Left lung (tissue), 10 donors: ENCODE results near the gene NR0B1. TPM values are rescaled to one million over a fixed set of nuclear protein-coding genes. Genes with fewer than 3 reads are reported as not detected.

Experiments
- ATAC-seq: fragments of 200-7000 bp; cut with Tn5 transposase; one replicate; pipeline ENCODE4 v1.9.1; 2020; ENCODE audit warnings: moderate library complexity
- DNase-seq, 4 donors: peaks; one replicate each; pipeline ENCODE4 v3.0.0-alpha.2; 2013 to 2020
- H3K27ac ChIP-seq, 2 donors: fragments of 200-600 bp; sonication (generic) in 1 of 2; one replicate each; pipeline versions ENCODE4 v1.5.0 to v1.8.0; 2020 to 2021
- H3K27me3 ChIP-seq, 2 donors: fragments of 200-600 bp; sonication (generic) in 1 of 2; one replicate each; pipeline versions ENCODE4 v1.5.0 to v1.8.0; 2020 to 2021
- H3K36me3 ChIP-seq, 2 donors: fragments of 200-600 bp; sonication (generic) in 1 of 2; one replicate each; pipeline versions ENCODE4 v1.5.0 to v1.8.0; 2020 to 2021
- H3K4me1 ChIP-seq, 2 donors: fragments of 200-600 bp; one replicate each; pipeline ENCODE4 v1.8.0; 2021
- H3K4me3 ChIP-seq, 2 donors: fragments of 200-600 bp; sonication (generic) in 1 of 2; one replicate each; pipeline versions ENCODE4 v1.5.0 to v1.8.0; 2020 to 2021; ENCODE audit warnings: mild to moderate bottlenecking in 1 of 2
- H3K9me3 ChIP-seq, 2 donors: fragments of 200-600 bp; sonication (generic) in 1 of 2; one replicate each; pipeline versions ENCODE4 v1.5.0 to v1.8.0; 2020 to 2021
- CTCF ChIP-seq, 2 donors: fragments of 200-600 bp; sonication (generic) in 1 of 2; IDR thresholded peaks; one replicate each; pipeline versions ENCODE4 v1.5.0 to v1.8.0; 2021; ENCODE audit warnings: antibody characterized with exemption in 2 of 2
- intact Hi-C, 2 donors: fragments of 100-400 bp; cut with DNase I; formaldehyde crosslinking; loops; one replicate each; pipeline versions ENCODE4 v1.11.2 to v1.14.2; 2022
- polyA plus RNA-seq, 6 donors: library from polyadenylated mRNA; unstranded; fragments of 120-200 nt; gene quantifications; one replicate each; pipeline ENCODE4 v1.2.1, GENCODE V29; 2013; ENCODE audit not compliant: insufficient read length in 6 of 6
- total RNA-seq, 2 donors: library from RNA; stranded (reverse); fragmentation: NEBNext Ultra II Directional; extraction: Animal tissue kit (Norgen Biotek cat#: 25700); gene quantifications; one replicate each; pipeline ENCODE4 v1.2.1, GENCODE V29; 2021
- donor health status: DM: no; HTN: yes; CAD: no.
- donor health status: DM: no; HTN: no; CAD: no.

The NR0B1 gene
- total and polyA plus RNA-seq, 8 donors = 0.15 to 1.3 (median 0.34) TPM; not detected in 4

GRCh38 chrX:30317308-30317707, 8.1 kb upstream of the NR0B1 start:
- Histone ChIP-seq H3K27me3 (no peaks in the 10 kb centered on the region), H3K4me3 (no peak overlapping the region), H3K36me3 (no peaks in the 10 kb centered on the region), H3K9me3 (no peaks in the 10 kb centered on the region), H3K4me1 (no peaks in the 10 kb centered on the region), H3K27ac (no peak overlapping the region)
- no peak for ATAC-seq
- no peak for DNase-seq
- intact Hi-C loops = no loop called here
- no peak for TF ChIP-seq CTCF (IDR thresholded peaks at IDR 0.05)

GRCh38 chrX:30313322-30313721, 4.1 kb upstream of the NR0B1 start:
- Histone ChIP-seq H3K9me3 (no peaks in the 10 kb centered on the region), H3K27ac (no peak overlapping the region), H3K36me3 (no peaks in the 10 kb centered on the region), H3K4me3 (no peak overlapping the region), H3K27me3 (peaks cover 14 to 18% of the 10 kb centered on the region in 2 donors), H3K4me1 (no peaks in the 10 kb centered on the region)
- DNase-seq = no peak
- TF ChIP-seq CTCF (IDR thresholded peaks at IDR 0.05) = no peak
- intact Hi-C loops = no loop called here
- ATAC-seq = no peak

GRCh38 chrX:30312858-30313257, 3.7 kb upstream of the NR0B1 start:
- Histone ChIP-seq H3K27ac (no peak overlapping the region), H3K4me3 (no peak overlapping the region), H3K4me1 (no peaks in the 10 kb centered on the region), H3K9me3 (no peaks in the 10 kb centered on the region), H3K36me3 (no peaks in the 10 kb centered on the region), H3K27me3 (peaks cover 18 to 23% of the 10 kb centered on the region in 2 donors)
- intact Hi-C loops = no loop called here
- DNase-seq = no peak
- TF ChIP-seq CTCF (IDR thresholded peaks at IDR 0.05) = no peak
- ATAC-seq = no peak

GRCh38 chrX:30310429-30311206, 1.4 kb upstream of the NR0B1 start:
- Histone ChIP-seq H3K36me3 (no peaks in the 10 kb centered on the region), H3K9me3 (no peaks in the 10 kb centered on the region), H3K4me1 (no peaks in the 10 kb centered on the region), H3K4me3 (no peak overlapping the region), H3K27me3 (peaks cover 24 to 33% of the 10 kb centered on the region in 2 donors), H3K27ac (no peak overlapping the region)
- no peak for TF ChIP-seq CTCF (IDR thresholded peaks at IDR 0.05)
- intact Hi-C loops = no loop called here
- ATAC-seq = no peak
- DNase-seq = no peak

GRCh38 chrX:30308263-30309138, 689 bp downstream of the NR0B1 start:
- Histone ChIP-seq H3K4me3 (no peak overlapping the region), H3K4me1 (no peaks in the 10 kb centered on the region), H3K27ac (no peak overlapping the region), H3K27me3 (peaks cover 24 to 33% of the 10 kb centered on the region in 2 donors), H3K36me3 (no peaks in the 10 kb centered on the region), H3K9me3 (no peaks in the 10 kb centered on the region)
- TF ChIP-seq CTCF (IDR thresholded peaks at IDR 0.05) = no peak
- no peak for ATAC-seq
- intact Hi-C loops = no loop called here
- peak in 1 of 4 donors; percentile 60 for DNase-seq
